Midbrain (tissue), 1 donor: ENCODE results near the gene ARF5.
"Not testable (repeated sequence)": the region's sequence is repeated elsewhere in the genome, so short reads cannot be mapped to it uniquely, and the experiment has no call there.

ENCODE experiments used
- DNase-seq: peaks from one replicate; lab custom pipeline; 2025; lab: John Stamatoyannopoulos, UW

ARF5 gene

DNA sequence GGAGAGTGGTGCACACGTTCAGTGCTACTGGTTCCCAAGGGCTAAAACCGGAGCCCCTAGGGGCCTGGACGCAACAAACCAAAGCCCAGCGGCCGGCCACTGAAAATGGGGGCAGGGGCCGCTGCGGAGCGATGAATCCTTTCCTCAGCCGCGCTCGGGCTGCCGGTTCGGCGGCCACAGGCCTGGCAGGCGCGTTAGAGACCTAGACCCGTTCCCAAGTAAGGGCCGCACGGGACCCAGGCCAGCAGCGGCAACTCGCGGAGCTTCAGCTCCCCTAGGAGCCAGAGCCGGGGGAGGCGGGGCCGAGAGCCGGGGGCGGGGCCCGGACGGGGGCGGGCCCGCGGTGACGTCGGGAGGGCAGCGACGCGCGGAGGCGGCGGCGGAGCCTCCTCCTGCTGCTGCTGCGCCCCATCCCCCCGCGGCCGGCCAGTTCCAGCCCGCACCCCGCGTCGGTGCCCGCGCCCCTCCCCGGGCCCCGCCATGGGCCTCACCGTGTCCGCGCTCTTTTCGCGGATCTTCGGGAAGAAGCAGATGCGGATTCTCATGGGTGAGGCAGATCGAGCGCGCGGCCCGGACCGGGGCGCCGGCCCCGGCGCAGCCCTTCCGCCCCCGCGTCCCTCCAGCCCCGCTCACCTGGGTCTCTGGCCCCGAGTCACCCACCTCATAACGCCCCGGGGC, at the start of gene ARF5:
ARF5 (plus strand) TSS at position 393 of the 678 bp plus-strand sequence; CDS start at position 481, 88 bp downstream.
- peak; percentile 92 for DNase-seq

GRCh38 chr7:127539116-127539515, 49.1 kb upstream of the ARF5 start:
- DNase-seq = no peak

- not testable (repeated sequence) for DNase-seq
Measured at GRCh38 chr7:127540461-127540860, 47.8 kb upstream of the ARF5 start.

GRCh38 chr7:127541548-127541947, 46.7 kb upstream of the ARF5 start:
- DNase-seq = no peak

GRCh38 chr7:127546313-127546712, 41.9 kb upstream of the ARF5 start:
- DNase-seq = no peak

- no peak for DNase-seq
Measured at GRCh38 chr7:127550247-127550646, 38.0 kb upstream of the ARF5 start.

GRCh38 chr7:127551941-127552340, 36.3 kb upstream of the ARF5 start:
- DNase-seq = no peak

DNA sequence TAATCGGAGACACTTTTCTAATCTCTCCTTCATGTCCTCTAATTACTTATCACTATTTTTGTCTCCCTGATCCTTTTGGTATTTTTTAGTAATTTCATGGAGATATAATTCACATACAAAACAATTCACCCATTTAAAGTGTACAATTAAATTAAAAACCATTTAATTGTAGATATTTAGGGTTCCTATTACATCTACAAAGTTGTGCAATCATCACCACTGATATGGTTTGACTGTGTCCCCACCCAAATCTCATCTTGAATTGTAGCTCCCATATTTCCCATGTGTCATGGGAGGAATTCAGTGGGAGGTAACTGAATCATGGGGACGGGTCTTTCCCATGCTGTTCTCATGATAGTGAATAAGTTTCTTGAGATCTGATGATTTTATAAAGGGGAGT, 31.8 kb upstream of the ARF5 start:
- no peak for DNase-seq

- DNase-seq = no peak
Measured at GRCh38 chr7:127557803-127558202, 30.4 kb upstream of the ARF5 start.

- no peak for DNase-seq
Measured at GRCh38 chr7:127566242-127566641, 22.0 kb upstream of the ARF5 start.

GRCh38 chr7:127568034-127568433, 20.2 kb upstream of the ARF5 start:
- not testable (repeated sequence) for DNase-seq

DNA sequence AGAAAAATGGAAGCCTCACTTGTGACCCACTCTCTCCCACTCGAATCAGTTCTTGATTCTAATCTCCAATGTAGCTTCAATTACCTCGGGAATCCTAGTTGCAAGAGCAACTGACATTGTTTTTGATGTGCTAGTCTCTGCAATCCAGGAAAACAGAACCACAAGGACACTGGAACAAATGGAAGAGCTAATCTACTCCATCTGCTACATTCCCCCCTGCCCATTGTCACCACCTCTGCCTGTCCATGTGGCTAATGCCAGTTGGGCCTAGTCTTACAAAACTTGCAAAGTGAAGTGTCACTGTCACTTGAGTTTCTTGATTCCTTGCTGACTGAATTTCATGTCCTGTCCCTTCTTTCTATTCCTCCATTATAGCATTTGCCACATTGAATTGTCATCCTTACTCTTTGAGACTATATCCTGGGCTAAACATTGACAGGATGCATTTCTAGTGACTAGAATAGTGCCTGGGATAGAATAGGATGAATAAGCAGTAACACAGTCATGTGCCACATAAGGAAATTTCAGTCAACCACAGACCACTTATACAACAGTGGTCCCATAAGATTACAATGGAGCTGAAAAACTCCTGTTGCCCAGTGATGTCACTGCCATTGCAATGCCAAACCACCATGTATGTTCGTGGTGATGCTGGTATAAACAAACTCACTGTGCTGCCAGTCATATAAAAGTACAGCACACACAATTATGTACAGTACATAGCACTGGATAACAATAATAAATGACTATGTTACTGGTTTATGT, 16.3 kb upstream of the ARF5 start:
- DNase-seq = no peak

DNA sequence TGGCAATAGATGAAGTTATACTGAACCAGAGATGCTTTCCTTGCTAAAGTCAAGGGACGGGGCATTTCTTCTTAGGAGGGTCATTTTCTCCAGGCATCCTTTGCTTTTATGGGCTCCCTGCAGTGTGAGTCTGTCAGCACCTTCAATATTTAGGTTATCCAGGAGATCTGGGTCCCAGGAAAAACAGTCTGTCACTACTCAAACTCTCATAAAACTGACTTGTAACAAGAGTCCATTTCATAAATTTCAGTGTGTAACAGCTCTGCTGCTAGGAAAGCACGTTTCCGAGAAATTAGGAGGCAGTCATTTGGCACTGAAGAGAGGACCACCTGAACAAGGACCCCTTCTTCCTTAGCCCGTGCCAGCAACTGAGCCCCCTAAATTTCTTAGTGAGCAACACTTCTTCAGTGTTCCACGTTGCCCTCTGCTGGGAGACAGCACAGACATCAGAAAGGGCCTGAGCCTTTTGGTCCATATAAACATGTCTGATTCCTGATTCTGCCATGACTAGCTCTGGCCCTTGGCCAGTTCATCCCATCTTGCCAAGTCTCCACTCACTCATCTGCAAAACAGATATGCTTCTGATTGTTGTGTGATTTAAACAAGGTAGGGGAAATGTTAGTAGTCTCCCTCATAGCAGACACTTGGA, 10.1 kb upstream of the ARF5 start:
- DNase-seq = no peak

- DNase-seq = no peak
Measured at GRCh38 chr7:127578711-127579275, 9.4 kb upstream of the ARF5 start.

GRCh38 chr7:127580612-127581011, 7.6 kb upstream of the ARF5 start:
- no peak for DNase-seq

DNA sequence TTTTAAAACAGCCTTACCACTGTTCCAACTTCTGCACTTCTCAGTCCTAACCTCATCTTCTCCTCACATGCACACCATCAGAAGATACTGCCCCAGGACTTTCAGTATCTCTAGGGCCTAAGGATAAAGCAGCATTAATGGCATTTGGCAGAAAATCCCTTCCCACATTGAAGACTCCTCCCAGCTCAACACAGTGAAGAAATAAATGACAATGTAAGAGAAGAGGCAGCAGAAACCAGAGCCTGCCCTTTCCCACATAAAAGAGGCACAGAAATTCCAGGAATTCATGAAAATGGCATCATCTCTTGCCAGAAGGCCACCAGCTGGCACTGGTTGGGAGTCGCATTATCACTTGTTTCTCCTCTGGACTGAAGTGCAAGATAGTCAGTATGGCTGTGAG, 6.5 kb upstream of the ARF5 start:
- no peak for DNase-seq

DNA sequence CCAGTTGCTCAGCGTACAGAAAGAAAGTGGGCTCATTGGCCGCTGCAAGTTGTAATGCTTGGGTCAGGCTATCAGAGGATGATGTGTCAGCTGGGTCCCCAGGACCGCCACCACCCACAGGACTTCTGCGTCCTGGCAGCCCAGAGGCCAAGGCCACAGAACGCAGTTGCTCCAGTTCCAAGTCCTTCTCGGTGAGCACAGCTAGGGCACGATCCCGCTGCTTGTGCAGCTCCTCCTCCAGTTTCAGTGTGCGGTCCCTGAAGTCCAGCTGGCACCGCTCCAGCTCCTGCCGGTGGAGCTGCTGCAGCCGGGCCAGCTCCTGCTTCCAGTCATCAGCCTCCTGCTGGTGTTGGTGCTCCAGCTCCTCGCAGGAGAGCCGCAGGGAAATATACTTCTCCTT, 5.8 kb upstream of the ARF5 start:
- peak; percentile 29 for DNase-seq

GRCh38 chr7:127584648-127585043, 3.6 kb upstream of the ARF5 start:
- DNase-seq = no peak

DNA sequence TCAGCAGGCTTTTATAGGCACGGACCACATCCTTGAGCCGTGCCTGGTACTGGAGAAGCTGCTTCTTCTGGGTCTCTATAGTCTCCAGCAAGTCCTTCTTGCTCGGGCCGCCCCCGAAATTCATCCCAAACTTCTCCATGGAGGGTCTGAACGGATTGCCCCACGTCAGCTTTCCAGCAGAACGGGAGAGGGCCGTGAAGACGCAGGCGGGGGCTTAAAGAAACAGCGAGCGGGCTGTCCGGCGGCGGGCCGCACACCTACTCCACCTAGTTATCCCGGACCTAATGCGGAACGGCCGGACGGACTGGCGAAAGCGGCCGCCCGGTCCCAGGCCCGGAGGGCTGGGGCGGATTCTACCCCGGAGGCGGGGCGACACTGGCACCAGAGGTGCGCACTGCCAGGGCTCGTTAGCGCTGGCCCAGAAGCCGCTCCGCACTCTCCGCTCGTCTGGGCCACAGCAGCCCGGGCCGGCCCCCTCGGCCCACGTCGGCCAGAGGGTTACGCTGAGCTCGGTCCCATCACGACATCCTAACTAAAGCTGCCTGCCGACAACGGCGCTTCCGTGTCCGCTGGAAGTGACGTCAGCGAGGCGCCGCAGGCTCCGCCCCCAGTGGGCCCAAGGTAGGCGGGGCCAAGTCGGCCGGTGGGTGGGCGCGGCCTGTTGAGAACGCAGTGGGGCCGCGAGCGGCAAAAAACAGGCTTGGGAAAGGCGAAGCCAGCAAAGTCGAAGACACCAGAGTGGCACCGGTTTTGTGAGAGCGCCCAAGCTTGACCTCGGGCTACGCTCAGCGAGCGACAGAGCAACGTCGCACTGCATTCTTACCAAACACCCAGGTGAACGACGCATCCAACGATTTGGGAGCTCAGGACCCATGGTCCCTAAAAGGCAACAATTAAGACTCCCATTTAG, 2.9 kb upstream of the ARF5 start, which contains the start of gene GCC1:
GCC1 (minus strand) TSS at position 553 of the 910 bp plus-strand sequence; CDS start at position 139, 414 bp downstream.
- DNase-seq = peak; percentile 95

DNA sequence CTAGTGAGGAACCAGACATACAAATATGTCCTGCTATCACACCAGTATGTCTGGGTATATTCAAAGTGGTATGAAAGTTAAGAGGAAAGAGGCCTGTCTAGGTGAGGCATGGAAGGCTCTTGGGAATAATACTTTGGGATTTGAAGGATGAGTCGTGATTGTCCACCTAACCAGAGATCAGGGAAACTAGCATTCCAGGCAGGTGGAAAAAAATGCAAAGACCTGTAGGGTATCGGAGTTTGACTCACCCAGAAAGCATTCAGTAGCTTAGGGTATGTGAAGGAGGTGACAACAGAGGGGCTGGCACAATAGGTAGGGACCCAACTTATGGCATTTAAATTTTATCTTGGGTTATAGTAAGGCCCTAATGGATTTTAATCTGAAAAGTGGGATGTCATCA, 1.9 kb upstream of the ARF5 start:
- no peak for DNase-seq

DNA sequence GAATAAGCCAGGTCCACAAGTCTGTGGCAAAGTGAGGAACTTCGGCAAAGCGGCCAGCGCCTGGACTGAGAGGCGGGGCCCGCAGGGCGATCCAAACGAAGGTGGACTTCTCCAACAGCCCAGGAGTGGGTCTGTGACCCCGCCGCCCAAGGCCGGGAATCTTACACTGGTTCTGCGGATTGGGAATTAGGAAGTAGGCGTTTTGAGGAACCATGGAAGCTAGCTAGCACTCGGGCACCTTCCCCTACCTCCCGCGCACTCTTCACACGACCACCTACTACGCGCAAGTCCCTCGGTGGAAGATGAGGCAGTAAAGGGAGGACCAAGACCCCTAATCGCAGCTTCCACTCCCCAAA, 570 bp upstream of the ARF5 start:
- DNase-seq = no peak
